HCT116 (cell line): ENCODE data around the gene SPSB3. TPM values are rescaled to one million over a fixed set of nuclear protein-coding genes. Genes with fewer than 3 reads are reported as not detected.

Experiments
- ATAC-seq: fragments of 200-7000 bp; cut with Tn5 transposase; 2 replicates; pipeline ENCODE4 v1.9.1; 2020; ENCODE audit warnings: mild to moderate bottlenecking, moderate library complexity
- BruUV-seq: library from RNA; stranded (reverse); fragments of 400-500 nt; replicated peaks from 2 replicates; lab custom pipeline; 2021; lab: Mats Ljungman, UMichigan
- CTCF ChIA-PET: fragments of 300-600 bp; sonication (Branson Sonifier 250); formaldehyde crosslinking; loops from one replicate; lab custom pipeline; 2021; ENCODE audit warnings: antibody characterized with exemption; lab: Charles Lee
- POLR2A ChIA-PET: fragments of 300-600, 350-600 bp; sonication (Branson Sonifier 250); formaldehyde crosslinking; loops from one replicate; lab custom pipeline; 2021; ENCODE audit warnings: antibody characterized with exemption; lab: Charles Lee
- RAD21 ChIA-PET, 2 experiments: fragments of 300-600 bp; sonication (Branson Sonifier 250); formaldehyde crosslinking; loops; one replicate each; lab custom pipeline; 2023; ENCODE audit warnings: low total read pairs in 2 of 2; ENCODE audit not compliant: uncharacterized antibody in 2 of 2, unreplicated experiment in 2 of 2, low non-redundant PET in 1 of 2; lab: Charles Lee
- DNase-seq: peaks from one replicate; pipeline ENCODE4 v3.0.0-alpha.2; 2010; ENCODE audit warnings: low read depth, low spot score
- H2AFZ ChIP-seq: fragments of 200-600 bp; shearing (Covaris generic), sonication (generic); 2 replicates; pipeline ENCODE4 v1.6.1; 2017; ENCODE audit warnings: low read depth, mixed run types, mixed read lengths, antibody characterized with exemption, low read length; ENCODE audit not compliant: poor library complexity, severe bottlenecking
- H3K27ac ChIP-seq: 2 replicates; pipeline ENCODE4 v1.5.1; 2012; ENCODE audit warnings: low read depth, low read length
- H3K27me3 ChIP-seq: fragments of 200-600 bp; sonication (generic); 2 replicates; pipeline ENCODE4 v1.6.1; 2016; ENCODE audit warnings: mixed run types, low read length, mixed read lengths; ENCODE audit not compliant: insufficient read depth
- H3K36me3 ChIP-seq, 2 experiments: fragments of 200-500 bp in 1 of 2; fragments of 200-600 bp in 1 of 2; sonication (Bioruptor generic) in 1 of 2; sonication (generic) in 1 of 2; 2 replicates each; pipeline versions ENCODE4 v1.5.1 to v1.6.1; 2014 to 2016; ENCODE audit warnings: low read length in 2 of 2, inconsistent platforms in 1 of 2, mixed read lengths in 1 of 2, mixed run types in 1 of 2; ENCODE audit not compliant: insufficient read depth in 2 of 2, control insufficient read depth in 1 of 2
- H3K4me1 ChIP-seq, 2 experiments: fragments of 200-600 bp in 1 of 2; sonication (generic) in 1 of 2; 2 replicates each; pipeline versions ENCODE4 v1.5.1 to v1.6.1; 2012 to 2017; ENCODE audit warnings: low read length in 2 of 2, inconsistent platforms in 1 of 2, mild to moderate bottlenecking in 1 of 2, mixed read lengths in 1 of 2, mixed run types in 1 of 2, moderate library complexity in 1 of 2; ENCODE audit not compliant: insufficient read depth in 2 of 2, control insufficient read depth in 1 of 2
- H3K4me2 ChIP-seq: fragments of 200-600 bp; sonication (generic); 2 replicates; pipeline ENCODE4 v1.6.1; 2017; ENCODE audit warnings: mixed run types, low read length, mixed read lengths
- H3K4me3 ChIP-seq, 2 experiments: fragments of 200-600 bp in 1 of 2; sonication (generic) in 1 of 2; replicated peaks in 1 of 2; 2 replicates each; pipeline ENCODE4 v1.5.1; 2011 to 2016; ENCODE audit warnings: low read length in 2 of 2, control low read depth in 1 of 2, low read depth in 1 of 2, mild to moderate bottlenecking in 1 of 2, mixed read lengths in 1 of 2, mixed run types in 1 of 2
- H3K79me2 ChIP-seq: fragments of 200-600 bp; sonication (generic); 2 replicates; pipeline ENCODE4 v1.6.1; 2017; ENCODE audit warnings: mild to moderate bottlenecking, mixed run types, low read length, moderate library complexity, mixed read lengths; ENCODE audit not compliant: insufficient read depth
- H3K9ac ChIP-seq: fragments of 200-600 bp; sonication (generic); 2 replicates; pipeline ENCODE4 v1.6.1; 2016; ENCODE audit warnings: low read length, mixed read lengths
- H3K9me2 ChIP-seq: fragments of 200-600 bp; sonication (generic), shearing (Covaris generic); 2 replicates; pipeline ENCODE4 v1.6.1; 2017; ENCODE audit warnings: mixed run types, mild to moderate bottlenecking, moderate library complexity; ENCODE audit not compliant: insufficient read depth
- H3K9me3 ChIP-seq, 2 experiments: fragments of 200-500 bp in 1 of 2; fragments of 200-600 bp in 1 of 2; sonication (Bioruptor generic) in 1 of 2; sonication (generic) in 1 of 2; 2 replicates each; pipeline ENCODE4 v1.6.1; 2014 to 2017; ENCODE audit warnings: low read length in 2 of 2, mixed read lengths in 2 of 2, inconsistent platforms in 1 of 2, low read depth in 1 of 2, mild to moderate bottlenecking in 1 of 2, mixed run types in 1 of 2, moderate library complexity in 1 of 2; ENCODE audit not compliant: control insufficient read depth in 1 of 2, insufficient read depth in 1 of 2
- H4K20me1 ChIP-seq: fragments of 200-600 bp; sonication (generic), shearing (Covaris generic); 2 replicates; pipeline ENCODE4 v1.6.1; 2017; ENCODE audit warnings: mixed run types, mild to moderate bottlenecking, moderate library complexity; ENCODE audit not compliant: insufficient read depth
- ELF1 ChIP-seq: IDR thresholded peaks from 2 replicates; pipeline ENCODE4 v1.6.1; 2012; ENCODE audit warnings: low read depth, borderline replicate concordance
- EZH2phosphoT487 ChIP-seq: fragments of 200-600 bp; IDR thresholded peaks from 2 replicates; pipeline ENCODE4 v1.6.1; 2018; ENCODE audit warnings: antibody characterized with exemption, borderline replicate concordance
- JUND ChIP-seq: IDR thresholded peaks from 2 replicates; pipeline ENCODE4 v1.6.1; 2012
- SIN3A ChIP-seq: IDR thresholded peaks from 2 replicates; pipeline ENCODE4 v1.6.1; 2012; ENCODE audit warnings: low read depth
- ZFX ChIP-seq: fragments of 450-650 bp; IDR thresholded peaks from 2 replicates; pipeline ENCODE4 v1.6.1; 2017
- intact Hi-C: fragments of 100-400 bp; cut with micrococcal nuclease; formaldehyde crosslinking; loops from 2 replicates; pipeline ENCODE4 v1.10.0; 2022
- total RNA-seq: library from RNA; stranded (reverse); gene quantifications from one replicate; pipeline ENCODE4 v1.2.1, GENCODE V29; 2021; ENCODE audit not compliant: unreplicated experiment
- TF ChIP-seq, protein P1 (sequence below): IDR thresholded peaks from 2 replicates; pipeline ENCODE4 v1.6.1; 2012; ENCODE audit warnings: low read depth

The SPSB3 gene
- total RNA-seq, 1 experiment from 2014 or later = 31.6 TPM

DNA sequence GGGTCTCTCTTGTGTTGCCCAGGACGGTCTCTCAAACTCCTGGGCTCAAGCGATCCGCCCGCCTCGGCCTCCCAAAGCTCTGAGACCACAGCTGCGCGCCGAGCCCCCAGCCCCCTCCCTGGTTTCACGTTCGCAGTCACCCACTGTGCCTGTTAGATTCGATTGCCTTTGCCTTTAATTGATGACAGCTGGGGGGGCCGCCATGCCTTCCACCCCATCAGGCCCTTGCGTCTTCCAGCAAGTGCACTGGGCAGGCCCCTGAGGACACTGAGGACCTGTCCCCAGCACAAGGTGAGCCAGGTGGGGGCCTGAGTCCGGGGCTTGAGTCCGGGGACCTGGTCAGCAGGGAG is 7.9 kb upstream of the SPSB3 start (continued):
- TF ChIP-seq, protein P1, sequence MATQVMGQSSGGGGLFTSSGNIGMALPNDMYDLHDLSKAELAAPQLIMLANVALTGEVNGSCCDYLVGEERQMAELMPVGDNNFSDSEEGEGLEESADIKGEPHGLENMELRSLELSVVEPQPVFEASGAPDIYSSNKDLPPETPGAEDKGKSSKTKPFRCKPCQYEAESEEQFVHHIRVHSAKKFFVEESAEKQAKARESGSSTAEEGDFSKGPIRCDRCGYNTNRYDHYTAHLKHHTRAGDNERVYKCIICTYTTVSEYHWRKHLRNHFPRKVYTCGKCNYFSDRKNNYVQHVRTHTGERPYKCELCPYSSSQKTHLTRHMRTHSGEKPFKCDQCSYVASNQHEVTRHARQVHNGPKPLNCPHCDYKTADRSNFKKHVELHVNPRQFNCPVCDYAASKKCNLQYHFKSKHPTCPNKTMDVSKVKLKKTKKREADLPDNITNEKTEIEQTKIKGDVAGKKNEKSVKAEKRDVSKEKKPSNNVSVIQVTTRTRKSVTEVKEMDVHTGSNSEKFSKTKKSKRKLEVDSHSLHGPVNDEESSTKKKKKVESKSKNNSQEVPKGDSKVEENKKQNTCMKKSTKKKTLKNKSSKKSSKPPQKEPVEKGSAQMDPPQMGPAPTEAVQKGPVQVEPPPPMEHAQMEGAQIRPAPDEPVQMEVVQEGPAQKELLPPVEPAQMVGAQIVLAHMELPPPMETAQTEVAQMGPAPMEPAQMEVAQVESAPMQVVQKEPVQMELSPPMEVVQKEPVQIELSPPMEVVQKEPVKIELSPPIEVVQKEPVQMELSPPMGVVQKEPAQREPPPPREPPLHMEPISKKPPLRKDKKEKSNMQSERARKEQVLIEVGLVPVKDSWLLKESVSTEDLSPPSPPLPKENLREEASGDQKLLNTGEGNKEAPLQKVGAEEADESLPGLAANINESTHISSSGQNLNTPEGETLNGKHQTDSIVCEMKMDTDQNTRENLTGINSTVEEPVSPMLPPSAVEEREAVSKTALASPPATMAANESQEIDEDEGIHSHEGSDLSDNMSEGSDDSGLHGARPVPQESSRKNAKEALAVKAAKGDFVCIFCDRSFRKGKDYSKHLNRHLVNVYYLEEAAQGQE = no peak
- TF ChIP-seq ELF1 (no peak), SIN3A (no peak)

DNA sequence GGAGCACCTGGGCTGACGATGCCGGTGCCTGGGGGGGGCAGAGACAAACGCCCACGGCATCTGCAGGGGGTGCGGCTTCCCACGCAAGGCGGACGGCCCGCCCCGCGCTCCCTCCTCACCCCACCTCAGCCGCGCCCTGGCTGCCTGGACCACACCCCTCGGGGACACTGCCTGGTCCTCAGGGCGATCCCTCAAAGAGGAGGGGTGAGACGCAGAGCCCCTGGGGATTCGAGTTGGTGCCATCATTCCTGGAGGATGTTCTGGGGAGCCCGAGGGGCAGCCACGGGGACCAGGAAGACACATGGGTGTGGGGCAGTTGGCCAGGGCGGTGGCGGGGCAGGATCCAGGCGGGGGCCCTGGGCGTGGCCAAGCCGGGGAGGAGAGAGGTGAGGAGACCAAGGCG is 7.3 kb upstream of the SPSB3 start:
- H3K27me3 ChIP-seq = no peaks in the 10 kb centered on the region
- H2AFZ ChIP-seq = no peak overlapping the region
- H3K4me3 ChIP-seq = no peak overlapping the region
- no peak for ATAC-seq
- no peak overlapping the region for H3K4me2 ChIP-seq
- POLR2A ChIA-PET = no interaction called here
- CTCF ChIA-PET = no interaction called here
- no peaks in the 10 kb centered on the region for H3K9me2 ChIP-seq
- no TSS peak for BruUV-seq
- intact Hi-C loops = no loop called here
- no peak overlapping the region for H3K9ac ChIP-seq
- H4K20me1 ChIP-seq = no peaks in the 10 kb centered on the region
- TF ChIP-seq ELF1 (no peak), EZH2phosphoT487 (no peak), JUND (no peak), ZFX (no peak)
- RAD21 ChIA-PET = no interaction called here
- no peaks in the 10 kb centered on the region; a peak in 2 of 4 replicates for H3K36me3 ChIP-seq
- no peaks in the 10 kb centered on the region for H3K4me1 ChIP-seq
- H3K9me3 ChIP-seq = no peaks in the 10 kb centered on the region
- H3K79me2 ChIP-seq = peaks cover 30% of the 10 kb centered on the region
- DNase-seq = no peak
- no peak overlapping the region for H3K27ac ChIP-seq
